GM10266 (cell line): Measurements from ENCODE around the gene GRK6.
"Not testable (repeated sequence)": the region's sequence is repeated elsewhere in the genome, so short reads cannot be mapped to it uniquely, and the experiment has no call there.

Source experiments
- DNase-seq: peaks from one replicate; pipeline ENCODE4 v3.0.0; 2012; ENCODE audit errors: extremely low spot score
- CTCF ChIP-seq: IDR thresholded peaks from 2 replicates; pipeline ENCODE4 v1.5.1; 2012; ENCODE audit warnings: mild to moderate bottlenecking, low read depth; ENCODE audit not compliant: control insufficient read depth, insufficient read depth; ENCODE audit errors: missing control alignments

GRK6 gene

DNA sequence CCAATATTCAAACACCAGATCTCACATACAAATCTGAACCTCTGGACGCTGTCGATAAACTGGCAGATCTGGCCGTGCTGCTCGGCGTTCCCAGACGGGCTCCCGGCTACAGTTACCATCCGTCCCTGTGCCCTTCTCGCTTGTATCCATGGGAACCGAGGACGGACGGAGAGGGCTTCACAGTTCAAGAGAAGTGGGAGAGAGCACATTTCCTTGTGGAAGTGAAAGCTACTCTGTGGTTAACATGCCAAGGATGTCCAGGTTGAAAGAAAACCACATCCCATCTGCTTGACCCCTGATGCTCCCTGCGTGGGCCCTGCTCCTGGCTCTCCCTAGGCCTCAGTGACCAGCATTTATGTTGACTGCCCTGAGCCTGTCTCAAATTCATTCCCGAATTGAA, 53.3 kb downstream of the GRK6 start:
- no peak for TF ChIP-seq CTCF
- no peak for DNase-seq

GRCh38 chr5:177482359-177482795, 55.9 kb downstream of the GRK6 start:
- no peak for TF ChIP-seq CTCF
- no peak for DNase-seq

DNA sequence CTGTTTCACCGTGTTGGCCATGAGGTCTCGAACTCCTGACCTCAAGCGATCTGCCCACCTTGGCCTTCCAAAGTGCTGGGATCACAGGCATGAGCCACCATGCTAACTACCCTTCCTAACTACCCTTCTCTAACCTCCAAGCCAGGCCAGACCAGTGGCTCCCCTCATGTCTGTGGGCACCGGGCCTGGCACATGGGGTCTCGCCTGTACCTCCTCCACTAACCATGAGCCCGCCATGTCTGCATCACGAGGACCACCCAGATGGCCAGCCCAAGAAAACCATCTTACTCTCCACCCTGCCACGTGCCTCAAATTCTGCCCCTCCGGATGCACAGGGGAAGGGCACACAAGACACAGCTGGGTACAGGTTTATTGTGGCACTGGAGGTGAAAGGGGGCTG, 56.6 kb downstream of the GRK6 start:
- DNase-seq: no peak
- no peak for TF ChIP-seq CTCF

DNA sequence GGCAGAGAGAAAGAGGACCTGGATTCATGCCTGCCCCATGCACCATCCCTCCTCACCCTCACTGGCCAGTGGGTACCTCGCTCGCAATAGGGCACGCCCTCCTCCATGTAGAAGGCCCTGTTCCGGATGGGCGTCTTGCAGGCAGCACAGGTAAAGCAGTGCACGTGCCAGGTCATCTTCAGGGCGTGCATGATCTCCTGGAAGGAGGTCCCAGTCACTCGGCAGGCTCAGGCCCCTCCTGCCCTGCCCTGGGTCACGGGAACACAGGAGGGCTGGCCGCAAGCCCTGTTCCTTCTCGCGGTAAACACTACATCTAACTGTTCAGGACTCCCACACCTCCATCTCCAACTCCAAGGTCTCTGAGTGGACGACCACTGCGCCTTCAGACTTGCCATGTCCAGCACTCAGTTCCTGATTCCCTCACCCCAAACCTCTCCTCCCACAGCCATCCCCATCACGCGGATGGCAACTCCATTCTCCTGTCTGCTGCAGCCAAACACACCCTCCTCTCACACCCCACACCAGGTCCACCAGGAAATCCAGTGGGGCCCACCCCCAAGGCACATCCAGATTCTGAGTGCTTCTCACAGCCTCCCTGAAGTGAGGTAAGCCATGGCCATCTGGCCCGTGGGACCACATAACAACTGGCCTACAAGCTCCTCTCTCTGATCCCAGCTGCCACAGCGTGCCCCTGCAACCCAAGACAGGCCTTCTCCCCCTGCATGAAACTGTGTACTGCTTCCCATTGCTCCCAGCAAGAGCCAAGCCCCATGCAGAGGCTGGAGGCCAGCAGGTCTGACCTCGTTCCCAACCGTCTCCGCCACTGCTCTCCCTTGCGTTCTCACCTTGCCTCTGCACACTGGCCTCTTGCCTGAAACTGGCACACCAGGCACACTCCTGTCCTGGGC, 57.8 kb downstream of the GRK6 start:
- no peak for TF ChIP-seq CTCF
- DNase-seq: no peak

- DNase-seq: no peak
- no peak for TF ChIP-seq CTCF
Measured at GRCh38 chr5:177484902-177485549, 58.5 kb downstream of the GRK6 start.

DNA sequence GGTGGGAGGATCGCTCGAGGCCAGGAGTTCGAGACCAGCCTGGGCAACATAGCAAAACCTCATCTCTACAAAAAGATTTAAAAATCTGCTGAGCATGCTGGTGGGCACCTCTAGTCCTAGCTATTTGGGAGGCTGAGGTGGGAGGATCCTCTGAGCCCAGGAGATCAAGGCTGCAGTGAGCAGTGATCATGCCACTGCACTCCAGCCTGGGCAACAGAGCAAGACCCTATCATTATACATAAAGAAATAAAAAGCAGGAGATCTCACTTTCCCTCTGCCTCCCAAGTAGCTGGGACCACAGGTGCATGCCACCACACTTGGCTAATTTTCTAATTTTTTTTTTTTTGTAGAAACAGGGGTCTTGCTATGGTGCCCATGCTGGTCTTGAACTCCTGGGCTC, 59.3 kb downstream of the GRK6 start:
- not testable (repeated sequence) for DNase-seq

DNA sequence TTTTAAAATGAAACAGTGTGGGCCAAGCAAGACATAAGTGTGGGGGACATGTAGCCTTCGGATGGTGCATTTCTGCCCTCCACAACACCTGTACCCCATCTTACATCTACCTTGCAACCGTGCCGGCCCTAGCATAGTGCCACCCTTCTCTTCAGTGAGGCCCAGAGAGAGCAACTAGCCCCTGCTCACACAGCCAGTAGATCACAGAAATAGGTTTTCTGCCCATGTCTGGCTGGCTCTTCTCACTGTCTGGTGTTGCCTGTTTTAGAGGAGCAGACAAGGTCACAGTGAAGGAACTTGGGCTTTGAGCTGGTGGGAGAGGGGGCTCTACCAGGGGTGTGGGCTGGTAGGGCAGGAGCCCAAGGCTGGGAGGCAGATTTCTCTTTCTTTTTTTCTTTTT, 59.8 kb downstream of the GRK6 start:
- TF ChIP-seq CTCF: no peak
- no peak for DNase-seq

DNA sequence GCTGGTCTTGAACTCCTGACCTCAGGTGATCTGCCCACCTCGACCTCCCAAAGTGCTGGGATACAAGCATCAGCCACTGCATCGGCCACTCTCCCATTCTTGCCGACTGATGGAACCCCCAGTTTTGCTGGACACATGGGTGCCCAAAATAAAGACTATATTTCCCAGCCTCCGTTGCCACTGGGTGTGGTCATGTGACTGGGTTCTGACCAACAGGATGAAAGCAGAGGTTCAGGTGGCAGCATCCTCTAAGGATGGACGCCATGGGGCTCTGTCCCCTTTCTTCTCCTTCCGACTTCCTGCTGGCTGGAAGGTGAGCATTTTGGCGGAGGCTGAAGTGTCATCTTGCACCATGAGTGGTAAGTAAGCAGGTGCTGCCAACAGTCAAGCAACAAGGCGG, 60.7 kb downstream of the GRK6 start:
- DNase-seq: no peak
- TF ChIP-seq CTCF: no peak
